SK-N-SH (cell line): ENCODE results near the gene CLIC6. TPM values are rescaled to one million over a fixed set of nuclear protein-coding genes. Genes with fewer than 3 reads are reported as not detected.

ENCODE experiments used
- CTCF ChIA-PET: fragments of 300-600, 350-600 bp; formaldehyde crosslinking; extraction: SDS; loops from one replicate; lab custom pipeline; 2021; lab: Yijun Ruan, JAX
- POLR2A ChIA-PET: fragments of 350-600 bp; sonication (Branson Sonifier 250); formaldehyde crosslinking; extraction: SDS; loops from one replicate; lab custom pipeline; 2020; ENCODE audit warnings: antibody characterized with exemption, inconsistent platforms; lab: Yijun Ruan, JAX
- DNase-seq: peaks from one replicate; pipeline ENCODE4 v3.0.0; 2012
- H2AFZ ChIP-seq: fragments of 200-600 bp; sonication (generic); 2 replicates; pipeline ENCODE4 v1.8.1; 2016; ENCODE audit warnings: antibody characterized with exemption, mild to moderate bottlenecking, low read depth
- H3F3A ChIP-seq: fragments of 200-600 bp; sonication (generic); replicated peaks from 2 replicates; pipeline ENCODE3; 2016; ENCODE audit warnings: antibody characterized with exemption, mild to moderate bottlenecking; ENCODE audit not compliant: insufficient read depth
- H3K27ac ChIP-seq, 2 experiments: fragments of 200-500 bp in 1 of 2; fragments of 200-600 bp in 1 of 2; sonication (Bioruptor generic) in 1 of 2; sonication (generic), shearing (Covaris generic) in 1 of 2; 2 replicates each; pipeline versions ENCODE4 v1.5.1 to v1.6.1; 2014 to 2016; ENCODE audit warnings: low read depth in 2 of 2, inconsistent platforms in 1 of 2, low read length in 1 of 2, mild to moderate bottlenecking in 1 of 2, mixed read lengths in 1 of 2
- H3K27me3 ChIP-seq: fragments of 200-600 bp; sonication (generic), shearing (Covaris generic); 2 replicates; pipeline ENCODE4 v1.6.1; 2016; ENCODE audit warnings: mixed run types; ENCODE audit not compliant: insufficient read depth
- H3K36me3 ChIP-seq, 2 experiments: fragments of 200-500 bp in 1 of 2; fragments of 200-600 bp in 1 of 2; sonication (Bioruptor generic) in 1 of 2; sonication (generic) in 1 of 2; replicated peaks in 1 of 2; 2 replicates each; pipeline versions ENCODE3 to v1.5.1; 2014 to 2016; ENCODE audit warnings: low read length in 1 of 2, mild to moderate bottlenecking in 1 of 2; ENCODE audit not compliant: insufficient read depth in 2 of 2, control insufficient read depth in 1 of 2
- H3K4me1 ChIP-seq, 2 experiments: fragments of 200-500 bp in 1 of 2; fragments of 200-600 bp in 1 of 2; sonication (Bioruptor generic) in 1 of 2; sonication (generic), shearing (Covaris generic) in 1 of 2; 2 replicates each; pipeline versions ENCODE4 v1.5.1 to v1.6.1; 2014 to 2016; ENCODE audit warnings: low read depth in 1 of 2, low read length in 1 of 2, mixed run types in 1 of 2; ENCODE audit not compliant: insufficient read depth in 2 of 2, control insufficient read depth in 1 of 2
- H3K4me2 ChIP-seq: fragments of 200-600 bp; sonication (generic), shearing (Covaris generic); 2 replicates; pipeline ENCODE4 v1.6.1; 2017; ENCODE audit warnings: mixed run types
- H3K4me3 ChIP-seq, 2 experiments: fragments of 200-500 bp in 1 of 2; fragments of 200-600 bp in 1 of 2; sonication (Bioruptor generic) in 1 of 2; sonication (generic), shearing (Covaris generic) in 1 of 2; 2 replicates each; pipeline versions ENCODE4 v1.5.1 to v1.8.1; 2014 to 2016; ENCODE audit warnings: low read depth in 2 of 2, inconsistent platforms in 1 of 2, low read length in 1 of 2, mild to moderate bottlenecking in 1 of 2, mixed read lengths in 1 of 2, moderate library complexity in 1 of 2
- H3K79me2 ChIP-seq: fragments of 200-600 bp; sonication (generic); 2 replicates; pipeline ENCODE4 v1.8.1; 2017; ENCODE audit warnings: mild to moderate bottlenecking; ENCODE audit not compliant: insufficient read depth
- H3K9ac ChIP-seq: fragments of 200-600 bp; sonication (generic); 2 replicates; pipeline ENCODE4 v1.6.1; 2017; ENCODE audit warnings: mixed run types
- H3K9me2 ChIP-seq: fragments of 200-600 bp; sonication (generic); 2 replicates; pipeline ENCODE4 v1.6.1; 2017; ENCODE audit warnings: mixed run types
- H3K9me3 ChIP-seq: fragments of 200-600 bp; sonication (generic); 2 replicates; pipeline ENCODE4 v1.6.1; 2017; ENCODE audit warnings: mixed run types, mild to moderate bottlenecking, moderate library complexity
- H4K20me1 ChIP-seq: fragments of 200-600 bp; sonication (generic); 2 replicates; pipeline ENCODE4 v1.6.1; 2017; ENCODE audit warnings: mild to moderate bottlenecking, mixed run types; ENCODE audit not compliant: insufficient read depth
- CTCF ChIP-seq: fragments of 200-600 bp; sonication (generic); IDR thresholded peaks from 2 replicates; pipeline ENCODE4 v1.6.1; 2017; ENCODE audit warnings: antibody characterized with exemption, mild to moderate bottlenecking, moderate library complexity
- ELF1 ChIP-seq: IDR thresholded peaks from 2 replicates; pipeline ENCODE4 v1.4.0; 2012
- EZH2phosphoT487 ChIP-seq: fragments of 200-600 bp; sonication (generic); IDR thresholded peaks from 2 replicates; pipeline ENCODE4 v1.6.1; 2017; ENCODE audit warnings: low read depth, mixed run types, mild to moderate bottlenecking, antibody characterized with exemption, moderate library complexity, borderline replicate concordance
- FOXJ3 ChIP-seq: sonication (generic); formaldehyde crosslinking; IDR thresholded peaks from 2 replicates; pipeline ENCODE4 v1.5.1; 2020; ENCODE audit warnings: mild to moderate bottlenecking, missing genetic modification reagents
- GABPA ChIP-seq: IDR thresholded peaks from 2 replicates; pipeline ENCODE4 v1.4.0; 2012; ENCODE audit warnings: low read depth, mild to moderate bottlenecking
- GATA2 ChIP-seq: sonication (generic); formaldehyde crosslinking; IDR thresholded peaks from 2 replicates; pipeline ENCODE4 v1.5.0; 2020; ENCODE audit warnings: mild to moderate bottlenecking, missing genetic modification reagents
- IRF3 ChIP-seq: fragments of 150-350 bp; IDR thresholded peaks from 2 replicates; pipeline ENCODE4 v1.6.1; 2016; ENCODE audit warnings: mild to moderate bottlenecking, low read depth, low read length
- MAX ChIP-seq: IDR thresholded peaks from 2 replicates; pipeline ENCODE4 v1.4.0; 2012; ENCODE audit warnings: low read depth
- MEF2A ChIP-seq: IDR thresholded peaks from 2 replicates; pipeline ENCODE4 v1.4.0; 2012; ENCODE audit warnings: low read depth, borderline replicate concordance
- MXI1 ChIP-seq: IDR thresholded peaks from 2 replicates; pipeline ENCODE4 v1.6.1; 2012; ENCODE audit warnings: mild to moderate bottlenecking, low read depth, low read length, improper control_type of control experiment
- NFIC ChIP-seq: IDR thresholded peaks from 2 replicates; pipeline ENCODE4 v1.4.0; 2012; ENCODE audit warnings: borderline replicate concordance
- NRF1 ChIP-seq: IDR thresholded peaks from 2 replicates; pipeline ENCODE4 v1.6.1; 2012; ENCODE audit warnings: low read depth, mild to moderate bottlenecking, low read length
- POLR2AphosphoS5 ChIP-seq: IDR thresholded peaks from 2 replicates; pipeline ENCODE4 v1.6.1; 2012; ENCODE audit warnings: low read depth, low read length
- RAD21 ChIP-seq: IDR thresholded peaks from 2 replicates; pipeline ENCODE4 v1.6.1; 2012; ENCODE audit warnings: mild to moderate bottlenecking, low read length
- SIN3A ChIP-seq: IDR thresholded peaks from 2 replicates; pipeline ENCODE4 v1.6.1; 2012; ENCODE audit warnings: low read depth, mild to moderate bottlenecking, low read length, moderate library complexity, borderline replicate concordance
- SMC3 ChIP-seq: IDR thresholded peaks from 2 replicates; pipeline ENCODE4 v1.6.1; 2012; ENCODE audit warnings: low read depth, low read length, improper control_type of control experiment
- TCF12 ChIP-seq: IDR thresholded peaks from 2 replicates; pipeline ENCODE4 v1.4.0; 2012
- TEAD4 ChIP-seq: IDR thresholded peaks from 2 replicates; pipeline ENCODE4 v1.4.0; 2012; ENCODE audit warnings: mild to moderate bottlenecking, borderline replicate concordance; ENCODE audit not compliant: insufficient read depth
- USF1 ChIP-seq: IDR thresholded peaks from 2 replicates; pipeline ENCODE4 v1.4.0; 2012; ENCODE audit warnings: low read depth, borderline replicate concordance
- USF2 ChIP-seq: fragments of 150-350 bp; IDR thresholded peaks from 2 replicates; pipeline ENCODE4 v1.6.1; 2017; ENCODE audit warnings: antibody characterized with exemption, low read length, low read depth, borderline replicate concordance
- YY1 ChIP-seq: IDR thresholded peaks from 2 replicates; pipeline ENCODE4 v1.4.0; 2012; ENCODE audit warnings: low read depth, mild to moderate bottlenecking
- ZBTB33 ChIP-seq: IDR thresholded peaks from 2 replicates; pipeline ENCODE4 v1.4.0; 2012; ENCODE audit warnings: low read depth, borderline replicate concordance
- WGBS: methylation state at CpG from one replicate; pipeline ENCODE4 v1.1.6; 2017; ENCODE audit warnings: low lambda C conversion rate; 5-methylcytosine and 5-hydroxymethylcytosine counted together
- polyA plus RNA-seq, 3 experiments: library from polyadenylated mRNA; depleted of rRNA; stranded (reverse); fragments of >200 nt; gene quantifications; 2 replicates each; pipeline ENCODE4 v1.2.3, GENCODE V29; 2012

The CLIC6 gene
- polyA plus RNA-seq, 1 of the 3 experiments (the other 2 are of a cell fraction): 0.08 TPM

- 95% methylated on average over 2 of the region's 2 CpGs for WGBS
These were observed 19.0 kb downstream of the CLIC6 start for GRCh38 chr21:34687745-34688144.

GRCh38 chr21:34688145-34688544, 19.4 kb downstream of the CLIC6 start:
- POLR2A ChIA-PET: no interaction called here
- WGBS: 12% methylated on average over 15 of the region's 16 CpGs
- H3K9me3 ChIP-seq: no peaks in the 10 kb centered on the region
- no peaks in the 10 kb centered on the region for H3F3A ChIP-seq
- CTCF ChIA-PET: interaction anchor here (0.6 to 11.1 kb wide), 39 partner anchors 8 to 1341 kb away, joined by 3 to 89 read pairs (median 5); no protein-coding TSS in a partner anchor
- no peaks in the 10 kb centered on the region for H3K9me2 ChIP-seq
- H2AFZ ChIP-seq: no peak overlapping the region
- H3K4me3 ChIP-seq: no peak overlapping the region
- H3K27me3 ChIP-seq: peaks cover 38% of the 10 kb centered on the region; the same call in 1 of the 2 replicates
- no peak overlapping the region for H3K27ac ChIP-seq
- no peaks in the 10 kb centered on the region for H4K20me1 ChIP-seq
- no peaks in the 10 kb centered on the region for H3K79me2 ChIP-seq
- peak overlapping the region; percentile 34; the same call in 1 of the 2 replicates for H3K4me2 ChIP-seq
- H3K36me3 ChIP-seq: no peaks in the 10 kb centered on the region
- peak; percentile 70 for DNase-seq
- H3K9ac ChIP-seq: no peak overlapping the region
- no peaks in the 10 kb centered on the region; a peak in 1 of 4 replicates for H3K4me1 ChIP-seq
- TF ChIP-seq IRF3 (no peak), SMC3 (peak; percentile 52), MAX (no peak), ELF1 (no peak), GABPA (no peak), FOXJ3 (CRISPR knock-in tag) (no peak), CTCF (peak; percentile 77), RAD21 (peak; percentile 61), NFIC (no peak), NRF1 (no peak), ZBTB33 (no peak), TCF12 (no peak), EZH2phosphoT487 (no peak), TEAD4 (no peak), SIN3A (no peak), USF1 (no peak)

More at GRCh38 chr21:34687745-34688144, 19.0 kb downstream of the CLIC6 start:
- H3K4me3 ChIP-seq: no peak overlapping the region
- H3K4me1 ChIP-seq: no peaks in the 10 kb centered on the region; a peak in 1 of 4 replicates
- H3K9ac ChIP-seq: no peak overlapping the region
- H3K27ac ChIP-seq: no peak overlapping the region
- ChIA-PET POLR2A (no interaction called here), CTCF (interaction anchor here (0.6 to 11.1 kb wide), 35 partner anchors 8 to 1425 kb away, joined by 3 to 89 read pairs (median 4); no protein-coding TSS in a partner anchor)
- TF ChIP-seq SMC3 (no peak), NRF1 (no peak), USF2 (no peak), YY1 (no peak), MXI1 (no peak), POLR2AphosphoS5 (no peak), RAD21 (no peak), GATA2 (CRISPR knock-in tag) (no peak), MEF2A (no peak)
- no peaks in the 10 kb centered on the region for H3K79me2 ChIP-seq
- no peaks in the 10 kb centered on the region for H3K36me3 ChIP-seq
- no peak overlapping the region for H3K4me2 ChIP-seq
- DNase-seq: no peak
- H2AFZ ChIP-seq: no peak overlapping the region
- H3K9me2 ChIP-seq: no peaks in the 10 kb centered on the region
- no peaks in the 10 kb centered on the region for H3K9me3 ChIP-seq
- H3K27me3 ChIP-seq: peaks cover 36% of the 10 kb centered on the region; the same call in 1 of the 2 replicates
- no peaks in the 10 kb centered on the region for H3F3A ChIP-seq
- no peaks in the 10 kb centered on the region for H4K20me1 ChIP-seq
